Thyroid gland (tissue), 4 donors: ENCODE results near the gene CCDC197. TPM values are rescaled to one million over a fixed set of nuclear protein-coding genes. Genes with fewer than 3 reads are reported as not detected.

Experiments
- DNase-seq, 2 donors: peaks; one replicate each; pipeline ENCODE4 v3.0.0-alpha.2; 2019
- H3K27ac ChIP-seq, 3 donors: fragments of 200-600 bp; sonication (generic); 1 replicate in 2 of 3; 2 replicates in 1 of 3; pipeline ENCODE4 v1.5.1; 2016 to 2019; ENCODE audit warnings: mild to moderate bottlenecking in 1 of 3, moderate library complexity in 1 of 3
- H3K27me3 ChIP-seq: fragments of 200-600 bp; sonication (generic); one replicate; pipeline ENCODE4 v1.5.1; 2019
- H3K36me3 ChIP-seq, 2 donors: fragments of 200-600 bp; sonication (generic); one replicate each; pipeline ENCODE4 v1.5.1; 2016 to 2019
- H3K4me1 ChIP-seq, 2 donors: fragments of 200-600 bp; sonication (generic); one replicate each; pipeline ENCODE4 v1.5.1; 2017 to 2019
- H3K4me3 ChIP-seq, 3 donors: fragments of 200-600 bp; sonication (generic); replicated peaks in 1 of 3; 1 replicate in 2 of 3; 2 replicates in 1 of 3; pipeline ENCODE4 v1.5.1; 2016; ENCODE audit warnings: mild to moderate bottlenecking in 1 of 3
- H3K9me3 ChIP-seq: fragments of 200-600 bp; sonication (generic); one replicate; pipeline ENCODE4 v1.5.1; 2017
- CTCF ChIP-seq, 6 experiments: fragments of 200-600 bp in 3 of 6; fragments of 450-650 bp in 3 of 6; sonication (generic) in 3 of 6; IDR thresholded peaks; one replicate each; pipeline ENCODE4 v1.5.1; 2016 to 2019; ENCODE audit warnings: antibody characterized with exemption in 6 of 6, mild to moderate bottlenecking in 2 of 6, inconsistent platforms in 1 of 6, moderate library complexity in 1 of 6
- POLR2A ChIP-seq, 2 donors: fragments of 450-650 bp; IDR thresholded peaks; one replicate each; pipeline ENCODE4 v1.6.1; 2017; ENCODE audit warnings: antibody characterized with exemption in 2 of 2, mild to moderate bottlenecking in 2 of 2, moderate library complexity in 1 of 2
- WGBS, 2 donors: methylation state at CpG; one replicate each; pipeline ENCODE4 v1.1.5; 2017; 5-methylcytosine and 5-hydroxymethylcytosine counted together
- intact Hi-C: fragments of 100-400 bp; cut with DNase I; formaldehyde crosslinking; loops from one replicate; pipeline ENCODE4 v1.15.1; 2023
- total RNA-seq, 4 donors: library from RNA; depleted of rRNA; stranded (reverse); fragments of >200 nt; gene quantifications; one replicate each; pipeline ENCODE4 v1.2.3, GENCODE V29; 2016

CCDC197 gene
- total RNA-seq, 4 donors from 2014 or later, result not detected

GRCh38 chr14:94049625-94050023 is 52.5 kb downstream of the CCDC197 start:
- Histone ChIP-seq H3K9me3 (no peaks in the 10 kb centered on the region), H3K4me3 (no peak overlapping the region), H3K27me3 (no peaks in the 10 kb centered on the region), H3K36me3 (peaks cover 81 to 87% of the 10 kb centered on the region in 2 donors), H3K27ac (no peak overlapping the region), H3K4me1 (no peaks in the 10 kb centered on the region)
- TF ChIP-seq CTCF (IDR thresholded peaks at IDR 0.05) (no peak), POLR2A (IDR thresholded peaks at IDR 0.05) (no peak)
- whole genome bisulfite sequencing, 2 donors, result 100% methylated on average over 2 of the region's 2 CpGs
- intact Hi-C loops, result no loop called here
- DNase-seq, result no peak

- H3K36me3 ChIP-seq, result peaks cover 85 to 92% of the 10 kb centered on the region in 2 donors
- WGBS, 2 donors, result 70 to 77% methylated on average over 6 of the region's 6 CpGs
- DNase-seq, result peak; percentile 77 to 84
- intact Hi-C loops, result no loop called here
- no peak for TF ChIP-seq POLR2A (IDR thresholded peaks at IDR 0.05)
- no peak for TF ChIP-seq CTCF (IDR thresholded peaks at IDR 0.05)
- H3K4me3 ChIP-seq, result no peak overlapping the region
- H3K27me3 ChIP-seq, result no peaks in the 10 kb centered on the region
- no peaks in the 10 kb centered on the region for H3K4me1 ChIP-seq
- H3K27ac ChIP-seq, result no peak overlapping the region
- H3K9me3 ChIP-seq, result no peaks in the 10 kb centered on the region
Measured at GRCh38 chr14:94050231-94050880, 53.3 kb downstream of the CCDC197 start.

GRCh38 chr14:94051115-94051514 is 54.0 kb downstream of the CCDC197 start:
- TF ChIP-seq CTCF (IDR thresholded peaks at IDR 0.05), result no peak
- TF ChIP-seq POLR2A (IDR thresholded peaks at IDR 0.05), result no peak
- H3K27ac ChIP-seq, result no peak overlapping the region
- intact Hi-C loops, result no loop called here
- WGBS, 2 donors, result 46 to 61% methylated on average over 9 of the region's 9 CpGs
- no peaks in the 10 kb centered on the region for H3K27me3 ChIP-seq
- peak in 1 of 2 donors; percentile 41 for DNase-seq
- no peak overlapping the region for H3K4me3 ChIP-seq
- H3K9me3 ChIP-seq, result no peaks in the 10 kb centered on the region
- H3K4me1 ChIP-seq, result no peaks in the 10 kb centered on the region
- peaks cover 92 to 97% of the 10 kb centered on the region in 2 donors for H3K36me3 ChIP-seq

GRCh38 chr14:94051779-94052178 is 54.7 kb downstream of the CCDC197 start:
- Histone ChIP-seq H3K9me3 (no peaks in the 10 kb centered on the region), H3K4me3 (no peak overlapping the region), H3K27me3 (no peaks in the 10 kb centered on the region), H3K27ac (no peak overlapping the region), H3K36me3 (peaks cover 94 to 95% of the 10 kb centered on the region in 2 donors), H3K4me1 (no peaks in the 10 kb centered on the region)
- WGBS, 2 donors, result 91 to 96% methylated on average over 1 to 3 of the region's 3 CpGs
- TF ChIP-seq POLR2A (IDR thresholded peaks at IDR 0.05) (no peak), CTCF (IDR thresholded peaks at IDR 0.05) (no peak)
- intact Hi-C loops, result no loop called here
- no peak for DNase-seq

- H3K36me3 ChIP-seq, result peaks cover 93 to 94% of the 10 kb centered on the region in 2 donors
- no peak overlapping the region for H3K27ac ChIP-seq
- no peaks in the 10 kb centered on the region for H3K4me1 ChIP-seq
- intact Hi-C loops, result no loop called here
- H3K9me3 ChIP-seq, result no peaks in the 10 kb centered on the region
- H3K4me3 ChIP-seq, result no peak overlapping the region
- WGBS, 2 donors, result 90 to 91% methylated on average over 1 of the region's 1 CpG
- H3K27me3 ChIP-seq, result no peaks in the 10 kb centered on the region
- TF ChIP-seq POLR2A (IDR thresholded peaks at IDR 0.05), result no peak
- TF ChIP-seq CTCF (IDR thresholded peaks at IDR 0.05), result no peak
- no peak for DNase-seq
Measured at GRCh38 chr14:94052199-94052598, 55.1 kb downstream of the CCDC197 start.
